Endodermal cell (in vitro differentiated cells): ENCODE results near the gene SBK1. TPM values are rescaled to one million over a fixed set of nuclear protein-coding genes. Genes with fewer than 3 reads are reported as not detected.

Source experiments
- DNase-seq: peaks from one replicate; pipeline ENCODE4 v3.0.0-alpha.2; 2017
- H3K27ac ChIP-seq: 2 replicates; pipeline ENCODE4 v1.5.1; 2013; ENCODE audit warnings: mild to moderate bottlenecking, low read depth, low read length, moderate library complexity
- H3K27me3 ChIP-seq: 2 replicates; pipeline ENCODE4 v1.6.1; 2013; ENCODE audit warnings: mild to moderate bottlenecking, low read length, moderate library complexity; ENCODE audit not compliant: insufficient read depth, control insufficient read depth, poor library complexity, severe bottlenecking
- H3K36me3 ChIP-seq: 2 replicates; pipeline ENCODE4 v1.7.0; 2013; ENCODE audit warnings: mild to moderate bottlenecking, low read length, moderate library complexity; ENCODE audit not compliant: control insufficient read depth, insufficient read depth
- H3K4me1 ChIP-seq: one replicate; pipeline ENCODE4 v1.7.0; 2013; ENCODE audit warnings: low read length; ENCODE audit not compliant: control insufficient read depth, insufficient read depth
- H3K4me3 ChIP-seq: 2 replicates; pipeline ENCODE4 v1.5.1; 2013; ENCODE audit warnings: mild to moderate bottlenecking, low read length, moderate library complexity
- H3K9ac ChIP-seq: 2 replicates; pipeline ENCODE4 v1.6.1; 2013; ENCODE audit warnings: mild to moderate bottlenecking, low read length, moderate library complexity; ENCODE audit not compliant: poor library complexity, severe bottlenecking; ENCODE audit errors: extremely low read depth
- H3K9me3 ChIP-seq: 2 replicates; pipeline ENCODE4 v1.6.1; 2013; ENCODE audit warnings: mild to moderate bottlenecking, low read length, moderate library complexity; ENCODE audit not compliant: control insufficient read depth
- H3K27ac Mint-ChIP-seq: 2 replicates; pipeline ENCODE4 v1.8.0; 2020; ENCODE audit warnings: mixed read lengths
- H3K27me3 Mint-ChIP-seq: 2 replicates; pipeline ENCODE4 v1.8.0; 2021; ENCODE audit warnings: mild to moderate bottlenecking, mixed read lengths; ENCODE audit not compliant: insufficient read depth
- H3K36me3 Mint-ChIP-seq: 2 replicates; pipeline ENCODE4 v1.8.0; 2020; ENCODE audit warnings: low read depth, mixed read lengths
- H3K4me1 Mint-ChIP-seq: 2 replicates; pipeline ENCODE4 v1.8.0; 2020; ENCODE audit warnings: mixed read lengths
- H3K4me3 Mint-ChIP-seq: 2 replicates; pipeline ENCODE4 v1.8.0; 2020; ENCODE audit warnings: mild to moderate bottlenecking, moderate library complexity, mixed read lengths
- H3K9me3 Mint-ChIP-seq: 2 replicates; pipeline ENCODE4 v1.8.0; 2020; ENCODE audit warnings: mild to moderate bottlenecking, mixed read lengths
- WGBS, 2 experiments: methylation state at CpG; one replicate each; pipeline versions ENCODE4 v1.1.5 to v1.1.7; 2013; ENCODE audit warnings: missing lambda C conversion rate in 2 of 2, mixed read lengths in 1 of 2; ENCODE audit not compliant: insufficient coverage in 1 of 2, insufficient read length in 1 of 2; 5-methylcytosine and 5-hydroxymethylcytosine counted together
- total RNA-seq, 2 donors: library from RNA; stranded (reverse); fragmentation: NEBNext Ultra II Directional in 1 of 2; extraction: Animal tissue kit (Norgen Biotek cat#: 25700) in 1 of 2; gene quantifications; 2 replicates in 1 of 2; 3 replicates in 1 of 2; pipeline ENCODE4 v1.2.1, GENCODE V29; 2021
- TF ChIP-seq, protein P1 (sequence below): fragments of 200-600 bp; sonication (generic); conservative IDR thresholded peaks from 2 replicates; pipeline ENCODE4 v1.5.0; 2021; ENCODE audit warnings: antibody characterized with exemption, mild to moderate bottlenecking

Gene SBK1
- total RNA-seq, 2 donors from 2014 or later = 55.9 to 62.5 TPM

DNA sequence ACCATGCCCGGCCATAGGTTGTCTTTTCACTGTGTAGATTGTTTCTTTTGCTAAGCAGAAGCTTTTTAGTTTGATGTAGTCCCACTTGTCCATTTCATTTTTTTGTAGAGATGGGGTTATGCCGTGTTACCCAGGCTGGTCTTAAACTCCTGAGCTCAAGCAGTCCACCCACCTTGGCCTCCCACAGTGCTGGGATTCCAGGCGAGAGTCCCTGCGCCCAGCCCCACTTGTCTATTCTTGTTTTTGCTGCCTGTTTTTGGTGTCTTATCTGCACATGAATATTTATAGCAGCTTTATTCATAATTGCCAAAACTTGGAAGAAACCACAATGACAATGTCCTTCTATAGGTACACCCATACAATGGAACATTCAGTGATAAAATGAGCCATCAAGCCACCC, 18.8 kb upstream of the SBK1 start:
- Histone ChIP-seq H3K27ac (no peak overlapping the region), H3K9ac (no peak overlapping the region), H3K4me3 (no peak overlapping the region), H3K27me3 (peaks cover 70% of the 10 kb centered on the region), H3K36me3 (no peaks in the 10 kb centered on the region), H3K9me3 (no peaks in the 10 kb centered on the region), H3K4me1 (no peaks in the 10 kb centered on the region)
- TF ChIP-seq, protein P1, sequence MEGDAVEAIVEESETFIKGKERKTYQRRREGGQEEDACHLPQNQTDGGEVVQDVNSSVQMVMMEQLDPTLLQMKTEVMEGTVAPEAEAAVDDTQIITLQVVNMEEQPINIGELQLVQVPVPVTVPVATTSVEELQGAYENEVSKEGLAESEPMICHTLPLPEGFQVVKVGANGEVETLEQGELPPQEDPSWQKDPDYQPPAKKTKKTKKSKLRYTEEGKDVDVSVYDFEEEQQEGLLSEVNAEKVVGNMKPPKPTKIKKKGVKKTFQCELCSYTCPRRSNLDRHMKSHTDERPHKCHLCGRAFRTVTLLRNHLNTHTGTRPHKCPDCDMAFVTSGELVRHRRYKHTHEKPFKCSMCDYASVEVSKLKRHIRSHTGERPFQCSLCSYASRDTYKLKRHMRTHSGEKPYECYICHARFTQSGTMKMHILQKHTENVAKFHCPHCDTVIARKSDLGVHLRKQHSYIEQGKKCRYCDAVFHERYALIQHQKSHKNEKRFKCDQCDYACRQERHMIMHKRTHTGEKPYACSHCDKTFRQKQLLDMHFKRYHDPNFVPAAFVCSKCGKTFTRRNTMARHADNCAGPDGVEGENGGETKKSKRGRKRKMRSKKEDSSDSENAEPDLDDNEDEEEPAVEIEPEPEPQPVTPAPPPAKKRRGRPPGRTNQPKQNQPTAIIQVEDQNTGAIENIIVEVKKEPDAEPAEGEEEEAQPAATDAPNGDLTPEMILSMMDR = no peak
- WGBS, 2 experiments = 85 to 100% methylated on average over 2 to 4 of the region's 4 CpGs
- Mint-ChIP-seq H3K9me3 (peaks cover 5% of the 10 kb centered on the region), H3K27ac (no peak overlapping the region), H3K36me3 (no peaks in the 10 kb centered on the region), H3K4me3 (no peak overlapping the region), H3K4me1 (peaks cover 4% of the 10 kb centered on the region), H3K27me3 (peaks cover 82% of the 10 kb centered on the region)
- DNase-seq = no peak

DNA sequence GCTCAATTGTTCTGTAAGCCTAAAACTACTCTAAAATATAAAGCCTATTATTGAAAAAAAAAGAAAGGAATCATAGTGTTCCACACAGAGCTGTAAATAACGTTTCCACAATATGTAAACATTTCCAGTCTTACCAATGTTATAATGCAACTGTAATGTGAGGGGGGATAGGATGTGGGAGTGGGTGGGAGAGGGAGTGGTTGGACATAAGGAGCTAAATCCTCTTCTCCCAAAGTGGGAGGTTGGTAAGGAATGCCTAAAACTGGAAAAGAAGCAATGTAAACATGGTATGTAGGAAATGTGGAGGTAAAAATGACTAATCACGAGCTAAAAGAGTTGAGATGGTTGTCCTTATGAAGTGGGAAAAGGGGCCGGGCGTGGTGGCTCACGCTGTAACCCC, 17.6 kb upstream of the SBK1 start:
- Histone ChIP-seq H3K36me3 (no peaks in the 10 kb centered on the region), H3K4me3 (no peak overlapping the region), H3K9me3 (no peaks in the 10 kb centered on the region), H3K4me1 (no peaks in the 10 kb centered on the region), H3K9ac (no peak overlapping the region), H3K27me3 (peaks cover 59% of the 10 kb centered on the region), H3K27ac (no peak overlapping the region)
- Mint-ChIP-seq H3K27me3 (peaks cover 70% of the 10 kb centered on the region), H3K27ac (no peak overlapping the region), H3K36me3 (no peaks in the 10 kb centered on the region), H3K4me3 (no peak overlapping the region), H3K4me1 (peaks cover 4% of the 10 kb centered on the region), H3K9me3 (peaks cover 5% of the 10 kb centered on the region)
- 94 to 97% methylated on average over 3 to 4 of the region's 5 CpGs for WGBS, 2 experiments
- TF ChIP-seq, protein P1 = no peak
- DNase-seq = no peak

DNA sequence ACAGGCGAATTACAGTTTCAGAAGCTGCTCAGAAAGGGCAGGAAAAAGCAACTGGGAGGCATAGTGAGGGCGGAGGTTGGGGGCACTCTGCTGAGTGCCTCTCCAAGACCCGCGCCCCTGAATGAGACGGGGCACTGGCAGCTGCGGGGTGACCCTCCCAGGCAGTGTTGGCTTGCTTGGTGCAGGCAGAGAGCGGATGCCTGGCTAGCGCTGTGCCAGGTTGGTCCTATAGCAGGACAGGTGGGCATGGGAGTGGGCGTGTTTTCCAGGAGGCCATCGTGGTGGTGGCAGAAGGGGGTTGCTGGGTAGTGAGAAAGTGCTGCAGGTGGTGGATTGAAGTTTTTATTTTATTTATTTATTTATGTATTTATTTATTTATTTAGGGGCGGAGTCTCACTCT, 16.0 kb upstream of the SBK1 start:
- Mint-ChIP-seq H3K4me1 (peaks cover 4% of the 10 kb centered on the region), H3K27me3 (peaks cover 58% of the 10 kb centered on the region), H3K27ac (no peak overlapping the region), H3K4me3 (no peak overlapping the region), H3K9me3 (peaks cover 5% of the 10 kb centered on the region), H3K36me3 (no peaks in the 10 kb centered on the region)
- no peaks in the 10 kb centered on the region for H3K4me1 ChIP-seq
- no peak overlapping the region for H3K27ac ChIP-seq
- no peaks in the 10 kb centered on the region for H3K36me3 ChIP-seq
- no peaks in the 10 kb centered on the region for H3K9me3 ChIP-seq
- no peak for DNase-seq
- peaks cover 52% of the 10 kb centered on the region for H3K27me3 ChIP-seq
- H3K9ac ChIP-seq = no peak overlapping the region
- no peak overlapping the region for H3K4me3 ChIP-seq
- 91 to 97% methylated on average over 8 to 11 of the region's 11 CpGs for WGBS, 2 experiments
- TF ChIP-seq, protein P1 = no peak
